ENCODE results near the gene ERC1. TPM values are rescaled to one million over a fixed set of nuclear protein-coding genes. Genes with fewer than 3 reads are reported as not detected.

Gene ERC1
- total RNA-seq, 1 donor from 2014 or later = 56.5 TPM

DNA sequence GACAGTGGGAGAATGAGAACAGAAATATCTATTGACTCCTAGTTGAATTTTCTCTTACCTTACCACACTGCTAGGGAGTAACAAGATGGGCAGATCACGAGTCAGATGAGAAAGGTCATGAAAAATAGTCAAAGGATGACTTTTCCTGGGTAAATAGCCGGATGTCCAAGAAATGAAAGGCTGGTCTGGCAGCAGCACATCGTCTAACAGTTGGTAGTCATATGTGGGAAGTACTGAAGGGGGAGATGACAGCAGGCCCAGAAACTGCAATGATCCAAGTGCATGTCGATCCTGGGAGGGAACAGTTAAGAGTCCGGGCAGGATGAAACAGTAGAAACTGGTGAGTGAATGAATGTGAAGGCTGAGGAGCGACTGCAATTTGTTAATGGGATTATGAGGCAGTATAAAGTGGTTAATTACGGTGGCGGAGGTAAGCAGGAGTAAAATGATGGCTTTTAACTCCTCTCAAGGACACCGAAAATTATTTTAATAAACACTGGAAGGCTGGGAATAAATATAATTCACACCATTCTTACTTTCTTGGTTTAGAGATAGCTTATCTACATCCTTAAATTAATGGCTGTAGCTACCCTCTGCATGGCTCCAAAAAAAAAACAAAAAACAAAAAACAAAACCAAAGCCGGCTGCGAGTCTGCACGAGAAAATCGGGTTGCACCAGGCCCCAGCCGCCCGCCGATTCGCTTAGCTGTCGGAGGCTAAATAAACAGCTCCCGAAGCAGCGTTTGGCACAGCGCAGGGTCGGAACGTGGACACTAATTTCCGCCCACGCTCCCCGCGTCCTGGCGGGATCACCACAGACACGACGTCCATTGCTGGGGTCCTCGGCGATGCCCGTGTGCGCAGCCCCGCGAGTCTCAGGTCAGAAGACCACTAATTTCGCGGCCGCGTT, 1.0 kb upstream of the ERC1 start:
- Histone ChIP-seq H3K9me3 (no peaks in the 10 kb centered on the region), H3K27me3 (no peaks in the 10 kb centered on the region), H3K4me1 (peaks cover 47% of the 10 kb centered on the region), H3K27ac (peak overlapping the region; percentile 97), H3K4me3 (peak overlapping the region; percentile 96 to 98), H3K36me3 (no peaks in the 10 kb centered on the region)
- intact Hi-C loops (cut with DNase I) = no loop called here
- TF ChIP-seq, protein P1, sequence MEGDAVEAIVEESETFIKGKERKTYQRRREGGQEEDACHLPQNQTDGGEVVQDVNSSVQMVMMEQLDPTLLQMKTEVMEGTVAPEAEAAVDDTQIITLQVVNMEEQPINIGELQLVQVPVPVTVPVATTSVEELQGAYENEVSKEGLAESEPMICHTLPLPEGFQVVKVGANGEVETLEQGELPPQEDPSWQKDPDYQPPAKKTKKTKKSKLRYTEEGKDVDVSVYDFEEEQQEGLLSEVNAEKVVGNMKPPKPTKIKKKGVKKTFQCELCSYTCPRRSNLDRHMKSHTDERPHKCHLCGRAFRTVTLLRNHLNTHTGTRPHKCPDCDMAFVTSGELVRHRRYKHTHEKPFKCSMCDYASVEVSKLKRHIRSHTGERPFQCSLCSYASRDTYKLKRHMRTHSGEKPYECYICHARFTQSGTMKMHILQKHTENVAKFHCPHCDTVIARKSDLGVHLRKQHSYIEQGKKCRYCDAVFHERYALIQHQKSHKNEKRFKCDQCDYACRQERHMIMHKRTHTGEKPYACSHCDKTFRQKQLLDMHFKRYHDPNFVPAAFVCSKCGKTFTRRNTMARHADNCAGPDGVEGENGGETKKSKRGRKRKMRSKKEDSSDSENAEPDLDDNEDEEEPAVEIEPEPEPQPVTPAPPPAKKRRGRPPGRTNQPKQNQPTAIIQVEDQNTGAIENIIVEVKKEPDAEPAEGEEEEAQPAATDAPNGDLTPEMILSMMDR (IDR thresholded peaks at IDR 0.05) = no peak
- TF ChIP-seq POLR2A (IDR thresholded peaks at IDR 0.05) (no peak), POLR2AphosphoS5 (IDR thresholded peaks at IDR 0.05; ENCODE audit: insufficient read depth in 1 of 2, low read depth in 1 of 2) (no peak)
- DNase-seq (ENCODE audit: extremely low spot score in 2 of 2) = no peak

DNA sequence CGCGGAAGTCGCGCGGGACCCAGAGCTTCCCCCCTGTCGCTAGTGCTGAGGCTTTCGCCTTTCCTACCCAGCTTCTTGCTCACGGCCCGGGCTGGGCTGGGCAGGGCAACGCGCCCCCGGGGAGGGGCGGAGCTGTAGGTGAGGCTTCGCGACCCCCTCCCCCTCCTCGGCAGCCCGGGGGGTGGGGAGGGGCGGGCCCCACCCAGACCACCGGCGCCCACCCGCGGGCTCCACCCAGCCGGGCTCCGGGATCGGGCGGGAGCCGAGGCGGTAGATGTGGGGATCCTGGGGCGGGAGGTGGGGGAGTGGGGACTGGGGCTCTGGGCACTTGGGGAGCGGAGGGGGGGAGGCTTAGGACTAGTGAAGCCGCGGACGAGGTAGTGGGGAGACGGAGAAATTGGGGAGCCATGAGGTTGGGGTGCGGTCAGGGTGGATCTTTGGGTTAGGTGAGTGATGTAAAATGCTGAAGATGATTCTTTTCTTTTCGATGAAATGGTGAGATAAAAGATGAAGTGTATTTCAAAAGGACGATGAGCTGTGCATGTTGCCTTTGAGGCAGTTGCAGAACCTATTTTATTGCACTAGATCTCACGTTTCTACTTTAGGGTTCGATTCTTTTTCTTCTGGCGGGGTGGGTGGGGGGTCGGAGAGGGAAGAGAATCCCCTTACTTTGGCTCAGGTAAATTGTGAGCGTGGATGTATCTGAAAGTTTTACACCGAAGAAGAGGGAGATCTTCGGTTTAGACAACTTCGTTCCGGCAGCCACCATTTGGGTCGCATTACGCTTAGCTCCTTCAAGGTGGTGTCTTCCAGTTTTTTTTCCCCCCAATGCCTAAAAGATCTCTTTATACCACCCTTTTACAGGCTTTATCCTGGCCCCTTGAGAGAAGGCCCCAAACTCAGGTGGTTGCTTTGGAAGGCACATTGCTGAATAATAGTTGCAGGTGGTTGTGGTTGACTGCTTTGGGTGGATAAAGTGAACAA, 619 bp downstream of the ERC1 start:
- no peak for TF ChIP-seq POLR2AphosphoS5 (IDR thresholded peaks at IDR 0.05; ENCODE audit: insufficient read depth in 1 of 2, low read depth in 1 of 2)
- TF ChIP-seq, protein P1 (IDR thresholded peaks at IDR 0.05) = no peak
- no peak for TF ChIP-seq POLR2A (IDR thresholded peaks at IDR 0.05)
- H3K4me3 ChIP-seq = peak overlapping the region; percentile 96 to 98
- no peaks in the 10 kb centered on the region for H3K27me3 ChIP-seq
- no peak for DNase-seq (ENCODE audit: extremely low spot score in 2 of 2)
- peaks cover 47% of the 10 kb centered on the region for H3K4me1 ChIP-seq
- H3K36me3 ChIP-seq = no peaks in the 10 kb centered on the region
- intact Hi-C loops (cut with DNase I) = no loop called here
- H3K9me3 ChIP-seq = no peaks in the 10 kb centered on the region
- peak overlapping the region; percentile 97 for H3K27ac ChIP-seq

DNA sequence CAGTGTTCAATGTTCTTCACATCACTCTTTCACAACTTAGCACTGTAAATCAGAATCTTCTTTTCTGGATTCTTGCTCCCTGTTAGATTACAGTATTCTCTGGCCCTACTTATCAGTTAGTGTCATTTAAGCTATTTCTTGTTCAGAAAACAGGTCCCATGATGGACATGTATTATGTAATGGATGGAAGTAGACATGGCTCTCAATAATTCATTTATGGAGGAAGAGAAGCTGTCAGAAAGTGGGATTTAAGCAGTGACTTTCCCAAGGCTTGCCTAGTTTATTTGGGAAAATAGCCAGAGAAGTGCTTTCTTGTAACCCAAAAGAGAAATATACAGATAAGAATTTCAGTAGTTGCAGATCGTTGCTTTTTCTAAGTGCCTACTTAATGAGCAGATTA, 1.6 kb downstream of the ERC1 start:
- Histone ChIP-seq H3K27ac (no peak overlapping the region), H3K4me1 (peaks cover 51% of the 10 kb centered on the region), H3K27me3 (no peaks in the 10 kb centered on the region), H3K9me3 (no peaks in the 10 kb centered on the region), H3K36me3 (no peaks in the 10 kb centered on the region), H3K4me3 (no peak overlapping the region)
- TF ChIP-seq POLR2AphosphoS5 (IDR thresholded peaks at IDR 0.05; ENCODE audit: insufficient read depth in 1 of 2, low read depth in 1 of 2) (no peak), POLR2A (IDR thresholded peaks at IDR 0.05) (no peak)
- TF ChIP-seq, protein P1 (IDR thresholded peaks at IDR 0.05) = no peak
- intact Hi-C loops (cut with DNase I) = no loop called here
- no peak for DNase-seq (ENCODE audit: extremely low spot score in 2 of 2)

DNA sequence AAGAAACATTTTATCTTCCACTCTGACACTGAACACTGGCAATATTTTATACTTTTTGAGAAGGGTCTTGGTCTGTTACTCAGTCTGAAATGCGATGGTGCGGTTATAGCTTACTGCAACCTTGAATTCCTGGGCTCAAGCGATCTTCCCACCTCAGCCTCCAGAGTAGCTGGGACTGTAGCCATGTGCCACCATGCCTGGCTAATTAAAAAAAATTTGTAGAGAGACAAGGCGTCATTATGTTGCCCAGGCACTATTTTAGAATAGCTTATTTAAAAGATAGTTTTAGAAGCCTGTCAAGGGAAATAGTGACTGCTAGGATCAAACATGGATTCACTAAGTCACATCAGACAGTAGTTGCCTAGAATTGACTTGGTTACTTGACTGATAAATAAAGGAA, 5.9 kb downstream of the ERC1 start:
- Histone ChIP-seq H3K36me3 (no peaks in the 10 kb centered on the region), H3K9me3 (no peaks in the 10 kb centered on the region), H3K4me1 (peaks cover 28% of the 10 kb centered on the region), H3K27ac (no peak overlapping the region), H3K4me3 (no peak overlapping the region), H3K27me3 (no peaks in the 10 kb centered on the region)
- TF ChIP-seq, protein P1 (IDR thresholded peaks at IDR 0.05) = no peak
- TF ChIP-seq POLR2A (IDR thresholded peaks at IDR 0.05) (no peak), POLR2AphosphoS5 (IDR thresholded peaks at IDR 0.05; ENCODE audit: insufficient read depth in 1 of 2, low read depth in 1 of 2) (no peak)
- no peak for DNase-seq (ENCODE audit: extremely low spot score in 2 of 2)
- intact Hi-C loops (cut with DNase I) = no loop called here

Data from vagina (tissue), 2 donors.